ENCODE data around the gene TMEM198.

- TF ChIP-seq CTCF (IDR thresholded peaks at IDR 0.05) = peak in 3 of 4 donors; percentile 17 to 35 (median 26)
- no peak for TF ChIP-seq POLR2A (IDR thresholded peaks at IDR 0.05)
Measured at GRCh38 chr2:219521066-219521880, 22.6 kb upstream of the TMEM198 start.

All from right lobe of liver (tissue), 4 donors.